ENCODE measurements around the gene CFAP300. TPM values are rescaled to one million over a fixed set of nuclear protein-coding genes. Genes with fewer than 3 reads are reported as not detected.

The CFAP300 gene
- total RNA-seq, 1 experiment from 2014 or later: 1.7 TPM

GRCh38 chr11:102097186-102097585 lies 49.9 kb downstream of the CFAP300 start:
- no peaks in the 10 kb centered on the region for H3K79me1 ChIP-seq (ENCODE audit: insufficient read depth, low read depth, low read length, poor library complexity, severe bottlenecking)
- DNase-seq: no peak
- H3K27me3 ChIP-seq (ENCODE audit: insufficient read depth, low read length): no peaks in the 10 kb centered on the region
- Mint-ChIP-seq H3K9me3 (no peaks in the 10 kb centered on the region), H3K27me3 (ENCODE audit: low read depth) (no peaks in the 10 kb centered on the region), H3K4me1 (no peaks in the 10 kb centered on the region), H3K27ac (no peak overlapping the region), H3K36me3 (ENCODE audit: insufficient read depth in 1 of 3, low read depth in 3 of 3) (no peaks in the 10 kb centered on the region), H3K4me3 (no peak overlapping the region)
- no peak overlapping the region for H4K5ac ChIP-seq (ENCODE audit: insufficient read length, low read depth, low read length)
- no peak overlapping the region for H3K27ac ChIP-seq (ENCODE audit: insufficient read length, low read depth, low read length)
- no peak overlapping the region for H2BK120ac ChIP-seq (ENCODE audit: low read depth, low read length, poor library complexity, severe bottlenecking)
- H3K9me3 ChIP-seq (ENCODE audit: control insufficient read depth, low read depth, low read length): no peaks in the 10 kb centered on the region
- no peak for TF ChIP-seq CTCF (conservative IDR thresholded peaks at IDR 0.05)
- H3K18ac ChIP-seq (ENCODE audit: insufficient read length, low read depth, low read length): no peak overlapping the region
- H3K4me1 ChIP-seq (ENCODE audit: insufficient read depth, low read length): no peaks in the 10 kb centered on the region
- H3K14ac ChIP-seq (ENCODE audit: insufficient read depth, low read length): no peak overlapping the region
- no peak overlapping the region for H3T11ph ChIP-seq (ENCODE audit: low read length)
- no peaks in the 10 kb centered on the region for H3K23me2 ChIP-seq (ENCODE audit: insufficient read length, low read depth, low read length, poor library complexity, severe bottlenecking)
- no peak overlapping the region for H3K4ac ChIP-seq (ENCODE audit: low read depth, low read length)
- no peak overlapping the region for H2AK5ac ChIP-seq (ENCODE audit: insufficient read length, low read length)
- H4K20me1 ChIP-seq (ENCODE audit: control insufficient read depth, insufficient read depth, insufficient read length): no peaks in the 10 kb centered on the region
- H4K8ac ChIP-seq (replicated peaks; ENCODE audit: insufficient read length, low read depth, low read length): no peak overlapping the region
- H2BK5ac ChIP-seq (ENCODE audit: insufficient read length, low read length): no peak overlapping the region
- no peak overlapping the region for H2BK15ac ChIP-seq (ENCODE audit: low read depth, low read length)
- no peaks in the 10 kb centered on the region for H3K79me2 ChIP-seq (ENCODE audit: insufficient read depth, low read length)
- no peak overlapping the region for H4K91ac ChIP-seq (ENCODE audit: insufficient read length, low read depth, low read length)
- H3K23ac ChIP-seq (ENCODE audit: insufficient read length, low read depth, low read length): no peak overlapping the region
- H3K4me2 ChIP-seq (ENCODE audit: insufficient read depth, insufficient read length, low read length): no peak overlapping the region
- no peak overlapping the region for H3K56ac ChIP-seq (ENCODE audit: insufficient read length, low read depth, low read length)
- WGBS (ENCODE audit: extremely low coverage, insufficient read length, low lambda C conversion rate): no CpG with 5 or more reads among the region's 1 CpG
- no peak overlapping the region for H2BK12ac ChIP-seq (ENCODE audit: insufficient read length, low read depth, low read length)
- no peak overlapping the region for H2AFZ ChIP-seq (ENCODE audit: low read length)
- no peak overlapping the region for H3K9ac ChIP-seq (ENCODE audit: extremely low read depth, insufficient read length, low read length)
- no peak overlapping the region for H2BK20ac ChIP-seq (ENCODE audit: low read depth, low read length, poor library complexity, severe bottlenecking)
